Astrocyte of the spinal cord (primary cell): Measurements from ENCODE around the gene DLGAP1.

Source experiments
- DNase-seq: peaks from one replicate; pipeline ENCODE4 v3.0.0; 2011; ENCODE audit warnings: low read depth, low spot score
- H3K4me3 ChIP-seq: 2 replicates; pipeline ENCODE4 v1.5.1; 2011; ENCODE audit warnings: low read depth, mild to moderate bottlenecking, low read length, moderate library complexity
- CTCF ChIP-seq: IDR thresholded peaks from 2 replicates; pipeline ENCODE4 v1.5.1; 2012; ENCODE audit warnings: low read depth, mild to moderate bottlenecking, low read length, inconsistent platforms
- in situ Hi-C: cut with HindIII; loops from 2 replicates; pipeline ENCODE4 v1.10.0; 2017; ENCODE audit warnings: low sequenced_read_pairs

Gene DLGAP1

DNA sequence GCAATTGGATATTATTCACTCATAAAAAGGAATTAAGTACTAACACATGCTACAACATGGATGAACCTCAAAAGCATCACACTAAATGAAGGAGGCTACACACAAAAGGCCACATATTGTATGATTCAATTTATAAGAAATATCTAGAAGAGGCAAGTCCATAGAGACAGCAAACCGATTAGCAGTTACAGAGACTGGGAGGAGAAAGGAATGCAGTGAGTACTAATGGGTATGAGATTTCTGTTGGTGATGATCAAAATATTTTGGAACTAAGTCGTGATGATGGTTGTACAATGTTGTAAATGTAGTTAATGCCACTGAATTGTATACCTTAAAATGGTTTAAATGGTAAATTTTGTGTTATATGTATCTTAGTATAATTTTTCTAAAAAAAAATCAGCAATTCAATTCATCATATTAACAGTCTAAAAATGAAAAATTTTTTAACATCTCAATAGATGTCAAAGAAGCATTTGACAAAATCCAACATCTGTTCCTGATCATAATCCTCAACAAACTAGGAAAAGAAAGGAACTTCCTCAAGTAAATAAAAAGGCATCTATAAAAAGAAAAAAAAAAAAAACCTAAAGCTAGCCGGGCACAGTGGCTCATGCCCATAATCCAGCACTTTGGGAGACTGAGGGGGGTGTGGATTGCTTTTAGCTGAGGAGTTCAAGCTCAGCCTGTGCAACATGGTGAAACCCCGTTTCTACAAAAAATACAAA, 907.1 kb downstream of the DLGAP1 start:
- in situ Hi-C loops: no loop called here
- TF ChIP-seq CTCF: no peak
- H3K4me3 ChIP-seq: no peak overlapping the region
- no peak for DNase-seq

DNA sequence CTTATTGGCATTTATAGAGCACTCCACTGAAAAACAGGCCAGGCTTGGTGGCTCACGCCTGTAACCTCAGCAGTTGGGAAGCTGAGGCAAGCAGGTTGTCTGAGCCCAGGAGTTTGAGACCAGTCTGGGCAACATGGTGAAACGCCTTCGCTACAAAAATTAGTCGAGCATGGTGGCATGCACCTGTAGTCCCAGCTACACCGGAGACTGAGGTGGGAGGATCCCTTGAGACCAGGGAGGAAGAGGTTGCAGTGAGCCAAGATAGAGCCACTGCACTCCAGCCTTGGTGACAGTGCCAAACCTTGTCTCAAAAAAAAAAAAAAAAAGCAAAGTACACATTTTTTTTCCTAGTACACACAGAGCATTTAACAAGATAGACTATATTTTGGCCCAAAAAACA, 909.0 kb downstream of the DLGAP1 start:
- no peak for DNase-seq
- H3K4me3 ChIP-seq: no peak overlapping the region
- TF ChIP-seq CTCF: no peak
- in situ Hi-C loops: no loop called here

GRCh38 chr18:3544537-3544936, 910.6 kb downstream of the DLGAP1 start:
- no peak for TF ChIP-seq CTCF
- no peak for DNase-seq
- no peak overlapping the region for H3K4me3 ChIP-seq
- in situ Hi-C loops: no loop called here

DNA sequence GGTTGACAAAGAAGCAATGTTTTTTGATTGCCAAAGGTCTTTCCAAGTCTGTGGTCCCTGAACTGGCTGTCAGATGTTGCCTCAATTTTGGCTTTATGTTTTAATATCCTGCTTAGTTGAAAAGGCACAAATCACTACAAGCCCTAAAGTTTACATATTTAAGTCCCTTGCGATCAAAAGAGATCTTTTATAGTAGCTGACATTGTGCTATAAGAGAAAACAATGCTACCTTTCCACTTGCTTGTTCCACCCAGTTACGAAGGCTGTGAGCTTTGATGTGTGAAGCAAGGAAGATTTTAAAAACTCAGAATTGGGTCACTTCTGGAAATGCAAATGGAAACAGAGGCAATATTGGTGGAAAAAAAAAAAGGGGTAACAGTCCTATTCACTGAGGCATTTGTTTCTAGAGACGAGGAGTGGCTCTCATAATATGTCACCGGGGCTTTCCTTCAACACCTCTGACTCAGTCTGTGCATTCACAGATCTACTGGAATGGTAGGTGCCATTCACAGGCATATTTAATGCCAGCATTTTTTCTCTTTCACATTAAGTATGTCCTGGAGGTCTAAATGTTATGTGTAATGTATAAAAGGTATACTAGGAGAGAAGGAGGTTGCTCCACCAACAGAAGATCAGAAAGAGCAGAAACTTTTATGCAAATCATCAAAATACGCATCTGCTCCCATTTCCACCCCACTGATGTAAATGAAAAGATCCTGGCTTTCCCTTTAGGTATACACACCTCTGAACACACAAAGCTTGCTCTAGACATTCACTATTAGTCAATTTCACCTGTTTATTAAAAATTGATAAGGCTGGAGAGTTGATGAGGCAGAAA, 913.3 kb downstream of the DLGAP1 start:
- H3K4me3 ChIP-seq: no peak overlapping the region
- in situ Hi-C loops: no loop called here
- DNase-seq: no peak
- no peak for TF ChIP-seq CTCF

DNA sequence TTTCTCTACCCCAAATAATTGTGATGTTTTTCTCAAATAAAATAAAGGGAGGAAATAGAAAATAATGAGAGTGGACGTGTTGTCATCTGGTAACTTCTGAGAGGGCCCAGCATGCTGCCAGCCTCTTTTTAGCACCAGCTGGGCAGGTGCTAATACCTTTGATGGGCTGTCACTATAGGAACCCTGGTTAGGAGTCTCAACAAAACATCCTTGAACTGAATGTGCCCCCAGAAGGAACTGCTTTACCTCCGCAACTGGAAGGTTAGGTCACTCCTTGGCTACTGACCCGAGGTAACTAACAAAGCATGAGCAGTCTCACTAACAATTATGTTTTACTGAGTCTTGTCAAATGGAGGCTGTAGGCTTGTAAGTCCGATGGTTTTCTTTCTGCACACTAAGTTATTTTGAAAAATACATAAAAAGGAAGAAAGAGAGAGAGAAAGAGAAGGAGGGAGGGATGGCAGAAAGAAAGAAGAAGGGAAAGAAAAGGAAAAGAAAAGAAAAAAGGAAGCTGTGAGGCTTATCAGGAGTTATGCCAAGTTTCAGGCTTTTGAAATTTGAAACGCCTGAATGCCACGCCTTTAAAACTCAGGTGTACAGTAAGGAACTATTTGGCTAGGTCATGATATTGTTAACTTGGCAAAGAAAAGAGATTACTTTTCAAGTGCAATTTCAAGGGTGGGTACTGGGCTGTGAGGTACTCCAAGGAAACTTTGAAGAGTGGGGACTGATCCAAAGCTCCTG, 914.1 kb downstream of the DLGAP1 start:
- H3K4me3 ChIP-seq: no peak overlapping the region
- in situ Hi-C loops: no loop called here
- TF ChIP-seq CTCF: no peak
- no peak for DNase-seq

DNA sequence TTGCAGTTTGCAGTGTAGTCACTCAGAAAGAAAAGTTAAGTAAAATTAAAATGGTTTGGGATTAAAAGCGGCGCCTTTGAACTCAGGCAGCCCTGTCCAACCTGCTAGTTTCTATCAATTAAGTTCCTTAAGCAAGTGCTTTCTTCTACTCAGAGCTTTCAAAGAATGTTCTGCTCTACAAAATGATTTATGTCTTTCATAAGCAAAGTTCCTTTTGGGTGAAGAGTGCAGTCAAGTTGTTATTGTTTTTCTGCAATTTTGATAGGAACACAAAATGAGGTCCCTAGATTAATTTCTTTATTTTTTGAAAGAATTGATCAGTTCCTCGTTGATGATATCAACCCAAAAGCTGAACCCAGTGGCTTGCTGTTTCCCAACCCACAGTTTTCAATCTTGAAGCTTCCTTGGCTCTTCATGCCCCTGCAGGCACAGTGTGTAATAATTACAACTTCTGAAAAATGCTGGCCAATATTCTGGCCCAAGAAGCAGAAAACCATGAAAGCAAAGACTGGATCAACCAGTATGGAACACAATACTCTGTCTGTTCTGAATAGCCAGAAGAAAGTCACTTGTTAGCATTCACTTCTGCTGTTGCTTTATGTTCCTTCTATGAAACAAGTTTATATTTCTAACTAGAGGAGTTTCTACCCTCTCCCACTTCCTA, 916.0 kb downstream of the DLGAP1 start:
- no peak for TF ChIP-seq CTCF
- DNase-seq: no peak
- in situ Hi-C loops: no loop called here
- H3K4me3 ChIP-seq: no peak overlapping the region
